Keratinocyte (primary cell): ENCODE data around the gene CD207.

Experiments
- CTCF ChIP-seq, 3 experiments: IDR thresholded peaks in 1 of 3; conservative IDR thresholded peaks in 1 of 3; optimal IDR thresholded peaks in 1 of 3; 2 replicates in 2 of 3; 3 replicates in 1 of 3; pipeline versions ENCODE3 to v1.5.1; 2011; ENCODE audit warnings: low read length in 3 of 3, mild to moderate bottlenecking in 3 of 3, moderate library complexity in 2 of 3, control low read depth in 1 of 3, inconsistent platforms in 1 of 3; ENCODE audit not compliant: insufficient read depth in 2 of 3; ENCODE audit errors: extremely low read depth in 1 of 3
- EZH2 ChIP-seq: IDR thresholded peaks from one replicate; pipeline ENCODE4 v1.6.1; 2012; ENCODE audit warnings: inconsistent platforms, mild to moderate bottlenecking, low read length, moderate library complexity

- TF ChIP-seq CTCF (optimal IDR thresholded peaks at IDR 0.05 in 1 of 3, IDR thresholded peaks at IDR 0.05 in 1 of 3, conservative IDR thresholded peaks at IDR 0.05 in 1 of 3; ENCODE audit: extremely low read depth in 1 of 3, insufficient read depth in 2 of 3, low read length in 3 of 3): no peak
- TF ChIP-seq EZH2: peak; percentile 90
Observed at GRCh38 chr2:70790136-70790828, 45.3 kb downstream of the CD207 start, which contains the start of gene FIGLA.
